GM12878 (cell line): ENCODE data around the gene ZCCHC24. TPM values are rescaled to one million over a fixed set of nuclear protein-coding genes. Genes with fewer than 3 reads are reported as not detected.
A peak's percentile ranks its signal among the peaks of the same experiment; 100 is the strongest.

ENCODE experiments used
- ATAC-seq: fragments of 200-7000 bp; cut with Tn5 transposase; 3 replicates; pipeline ENCODE4 v1.9.1; 2020; ENCODE audit warnings: mild to moderate bottlenecking, moderate library complexity
- BruUV-seq: library from RNA; stranded (reverse); fragments of 400-500 nt; replicated peaks from 2 replicates; lab custom pipeline; 2021; lab: Mats Ljungman, UMichigan
- CTCF ChIA-PET: fragments of 300-600 bp; sonication (Branson Sonifier 250); formaldehyde crosslinking; extraction: SDS; loops from one replicate; lab custom pipeline; 2021; ENCODE audit warnings: inconsistent platforms; lab: Yijun Ruan, JAX
- POLR2A ChIA-PET: fragments of 350-600 bp; formaldehyde crosslinking; extraction: SDS; loops from one replicate; lab custom pipeline; 2021; ENCODE audit warnings: inconsistent platforms; lab: Charles Lee
- RAD21 ChIA-PET: fragments of 300-600 bp; sonication (Branson Sonifier 250); formaldehyde crosslinking; loops from one replicate; lab custom pipeline; 2023; ENCODE audit warnings: antibody characterized with exemption; ENCODE audit not compliant: unreplicated experiment; lab: Charles Lee
- SMC1A ChIA-PET: fragments of 300-600 bp; sonication (Branson Sonifier 250); formaldehyde crosslinking; loops from one replicate; lab custom pipeline; 2023; ENCODE audit not compliant: unreplicated experiment, uncharacterized antibody; lab: Charles Lee
- DNase-seq: peaks from one replicate; pipeline ENCODE4 v3.0.0-alpha.2; 2011; ENCODE audit warnings: low read depth, low spot score
- FAIRE-seq: peaks from 3 replicates; lab custom pipeline; 2011; peaks lifted over from hg19 to GRCh38; lab: Jason Lieb, UNC
- H2AFZ ChIP-seq: 2 replicates; pipeline ENCODE4 v1.6.0; 2011; ENCODE audit warnings: low read depth, low read length, control low read depth; ENCODE audit not compliant: control insufficient read depth
- H3K27ac ChIP-seq: 2 replicates; pipeline ENCODE4 v1.5.1; 2011; ENCODE audit warnings: control low read depth; ENCODE audit not compliant: control insufficient read depth, insufficient read depth
- H3K27me3 ChIP-seq, 2 experiments: replicated peaks in 1 of 2; 2 replicates each; pipeline versions ENCODE4 v1.6.0 to v1.6.1; 2011; ENCODE audit warnings: low read length in 1 of 2; ENCODE audit not compliant: control insufficient read depth in 2 of 2, insufficient read depth in 2 of 2
- H3K36me3 ChIP-seq, 2 experiments: 2 replicates each; pipeline ENCODE4 v1.5.1; 2011; ENCODE audit warnings: low read length in 1 of 2; ENCODE audit not compliant: control insufficient read depth in 2 of 2, insufficient read depth in 2 of 2
- H3K4me1 ChIP-seq: 2 replicates; pipeline ENCODE4 v1.6.1; 2011; ENCODE audit warnings: mild to moderate bottlenecking, low read length, moderate library complexity, mixed read lengths; ENCODE audit not compliant: control insufficient read depth, insufficient read depth
- H3K4me2 ChIP-seq: 2 replicates; pipeline ENCODE4 v1.6.0; 2011; ENCODE audit warnings: control low read depth; ENCODE audit not compliant: control insufficient read depth, insufficient read depth
- H3K4me3 ChIP-seq: fragments of 200-600 bp; sonication (generic); 2 replicates; pipeline ENCODE4 v1.5.1; 2016
- H3K79me2 ChIP-seq: 2 replicates; pipeline ENCODE4 v1.6.0; 2011; ENCODE audit warnings: low read length; ENCODE audit not compliant: control insufficient read depth, insufficient read depth
- H3K9ac ChIP-seq: 2 replicates; pipeline ENCODE4 v1.8.0; 2011; ENCODE audit warnings: low read length, control low read depth, mixed read lengths; ENCODE audit not compliant: control insufficient read depth, insufficient read depth
- H3K9me3 ChIP-seq: replicated peaks from 3 replicates; pipeline ENCODE4 v1.5.1; 2011; ENCODE audit warnings: mild to moderate bottlenecking, low read length; ENCODE audit not compliant: control insufficient read depth, insufficient read depth
- H4K20me1 ChIP-seq: 2 replicates; pipeline ENCODE4 v1.6.0; 2011; ENCODE audit not compliant: control insufficient read depth, insufficient read depth
- CBX5 ChIP-seq: sonication (generic); IDR thresholded peaks from 2 replicates; pipeline ENCODE4 v1.6.1; 2016; ENCODE audit warnings: low read depth, moderate library complexity, mild to moderate bottlenecking, inconsistent platforms
- CHD4 ChIP-seq: fragments of 200-600 bp; sonication (generic); IDR thresholded peaks from 2 replicates; pipeline ENCODE4 v1.6.1; 2016; ENCODE audit warnings: mild to moderate bottlenecking
- E4F1 ChIP-seq: fragments of 450-650 bp; IDR thresholded peaks from 2 replicates; pipeline ENCODE4 v1.6.1; 2018; ENCODE audit warnings: borderline replicate concordance, mild to moderate bottlenecking; ENCODE audit not compliant: partially characterized antibody
- FOXM1 ChIP-seq: IDR thresholded peaks from 2 replicates; pipeline ENCODE4 v1.6.1; 2012; ENCODE audit warnings: low read depth, mild to moderate bottlenecking, inconsistent platforms, low read length, moderate library complexity
- HDAC6 ChIP-seq: fragments of 200-600 bp; sonication (generic); IDR thresholded peaks from one replicate; pipeline ENCODE4 v1.8.0; 2017; ENCODE audit warnings: antibody characterized with exemption; ENCODE audit not compliant: unreplicated experiment
- IRF5 ChIP-seq: fragments of 450-650 bp; IDR thresholded peaks from 2 replicates; pipeline ENCODE4 v1.6.1; 2017; ENCODE audit warnings: borderline replicate concordance
- JUND ChIP-seq: IDR thresholded peaks from 2 replicates; pipeline ENCODE4 v1.6.1; 2012; ENCODE audit warnings: low read depth, mild to moderate bottlenecking, low read length, improper control_type of control experiment, moderate library complexity
- NR2C1 ChIP-seq: fragments of 450-650 bp; IDR thresholded peaks from 2 replicates; pipeline ENCODE4 v1.6.1; 2017; ENCODE audit warnings: antibody characterized with exemption, mild to moderate bottlenecking, moderate library complexity
- RELB ChIP-seq: fragments of 450-650 bp; IDR thresholded peaks from 2 replicates; pipeline ENCODE4 v1.6.1; 2017; ENCODE audit warnings: low read depth, mild to moderate bottlenecking, moderate library complexity
- SPI1 ChIP-seq: IDR thresholded peaks from 2 replicates; pipeline ENCODE4 v1.6.1; 2011; ENCODE audit warnings: low read depth, mild to moderate bottlenecking, low read length, moderate library complexity, borderline replicate concordance; ENCODE audit not compliant: insufficient read depth
- TCF12 ChIP-seq: IDR thresholded peaks from 2 replicates; pipeline ENCODE4 v1.6.1; 2011; ENCODE audit warnings: low read depth, mild to moderate bottlenecking, low read length
- WGBS: methylation state at CpG from one replicate; pipeline ENCODE4 v1.1.6; 2016; ENCODE audit warnings: low lambda C conversion rate; ENCODE audit not compliant: insufficient replicate concordance, insufficient coverage; ENCODE audit errors: missing lambda C conversion rate; 5-methylcytosine and 5-hydroxymethylcytosine counted together
- in situ Hi-C: fragments of 300-500 bp; cut with MboI; formaldehyde crosslinking; loops from 9 replicates; pipeline ENCODE4 v1.14.3; 2018; ENCODE audit warnings: mixed read lengths
- intact Hi-C: fragments of 100-400 bp; cut with micrococcal nuclease; formaldehyde crosslinking; loops from one replicate; pipeline ENCODE4 v1.14.2; 2022; ENCODE audit not compliant: unreplicated experiment
- polyA plus RNA-seq, 11 experiments: library from polyadenylated mRNA; depleted of rRNA in 4 of 11; unstranded in 6 of 11; stranded (reverse) in 5 of 11; fragments of >200 nt; fragmentation: Nextera tagmentation in 4 of 11; fragmentation: Illumina TruSeq in 1 of 11; extraction: Ambion mirVana in 4 of 11; extraction: Trizol in 1 of 11; gene quantifications; 1 replicate in 1 of 11; 2 replicates in 10 of 11; pipeline versions ENCODE4 v1.2.1 to v1.2.3, GENCODE V29; 2011 to 2016; ENCODE audit warnings: inconsistent platforms in 2 of 11, missing spikeins in 2 of 11, low read depth in 1 of 11
- total RNA-seq, 4 experiments: library from RNA; depleted of rRNA in 3 of 4; stranded (reverse); fragments of >200 nt in 3 of 4; fragmentation: Illumina TruSeq in 1 of 4; extraction: Trizol in 1 of 4; gene quantifications; 2 replicates each; pipeline versions ENCODE4 v1.2.1 to v1.2.3, GENCODE V29; 2013 to 2021

ZCCHC24 gene
- total and polyA plus RNA-seq, 10 of the 15 experiments (the other 5 are each of a cell fraction or from before 2014, with no cell fraction given), result 0.02 to 0.62 (median 0.04) TPM; not detected in 4

- H3K9ac ChIP-seq, result no peak overlapping the region
- no peaks in the 10 kb centered on the region for H3K36me3 ChIP-seq
- in situ Hi-C loops, result no loop called here
- H2AFZ ChIP-seq, result peak overlapping the region; percentile 31
- no peaks in the 10 kb centered on the region for H3K79me2 ChIP-seq
- BruUV-seq, result no TSS peak
- H3K27ac ChIP-seq, result no peak overlapping the region
- no peak overlapping the region for H3K4me3 ChIP-seq
- ChIA-PET RAD21 (interaction anchor here (0.6 to 1.1 kb wide), 3 partner anchors 21 to 116 kb away, joined by 3 read pairs; no protein-coding TSS in a partner anchor), CTCF (interaction anchor here (6.6 kb wide), 1 partner anchor 116 kb away, joined by 100 read pairs; no protein-coding TSS in a partner anchor)
- peaks cover 6% of the 10 kb centered on the region for H3K4me1 ChIP-seq
- no peak for DNase-seq
- peak; percentile 23 for ATAC-seq
- intact Hi-C loops, result loop anchor here (1.0 kb wide), 1 partner anchor 116 kb away; no protein-coding TSS in a partner anchor
- TF ChIP-seq E4F1 (no peak), NR2C1 (no peak), FOXM1 (no peak), CBX5 (no peak), SPI1 (no peak), IRF5 (no peak), CHD4 (no peak), TCF12 (peak; percentile 56; the same call in 1 of the 2 replicates), HDAC6 (no peak), RELB (0 out of 2 replicates have a peak, but pooled peaks have one; percentile 17), JUND (no peak)
- TF ChIP-seq, all 136 proteins: peak for 2
- peaks cover 3% of the 10 kb centered on the region in 2 experiments; a peak in 2 of 4 replicates for H3K27me3 ChIP-seq
- H3K4me2 ChIP-seq, result 0 out of 2 replicates have a peak overlapping the region, but pooled peaks have one; percentile 7
- 34% methylated on average over 9 of the region's 9 CpGs for WGBS
- H3K9me3 ChIP-seq, result no peaks in the 10 kb centered on the region
- POLR2A ChIA-PET, result no interaction called here
- SMC1A ChIA-PET, result no interaction called here
- H4K20me1 ChIP-seq, result no peaks in the 10 kb centered on the region
- no peak for FAIRE-seq
Measured at GRCh38 chr10:79490400-79491142, 45.1 kb upstream of the ZCCHC24 start.
